ENCODE data around the gene SPRR2G.

- TF ChIP-seq TAF1 (IDR thresholded peaks at IDR 0.05; ENCODE audit: low read depth, low read length) (no peak), POLR2A (IDR thresholded peaks at IDR 0.05; ENCODE audit: control extremely low read depth in 1 of 2, low read depth in 2 of 2, low read length in 2 of 2) (no peak), ZNF274 (IDR thresholded peaks at IDR 0.05; ENCODE audit: borderline replicate concordance, extremely low read depth, low read length) (no peak), EZH2 (IDR thresholded peaks at IDR 0.05; ENCODE audit: low read depth, low read length, severe bottlenecking) (no peak), CTCF (IDR thresholded peaks at IDR 0.05; ENCODE audit: control extremely low read depth in 1 of 3, insufficient read depth in 1 of 3, low read depth in 1 of 3, low read length in 3 of 3) (no peak), POLR2AphosphoS5 (IDR thresholded peaks at IDR 0.05; ENCODE audit: low read depth, low read length) (no peak), MAX (IDR thresholded peaks at IDR 0.05) (no peak), TBP (IDR thresholded peaks at IDR 0.05; ENCODE audit: low read depth, low read length) (no peak), PHF8 (conservative IDR thresholded peaks at IDR 0.05; ENCODE audit: low read depth, low read length) (no peak), ATF2 (IDR thresholded peaks at IDR 0.05; ENCODE audit: low read length) (no peak), KDM5A (IDR thresholded peaks at IDR 0.05; ENCODE audit: low read length) (no peak)
These were observed 4.9 kb upstream of the SPRR2G start for GRCh38 chr1:153155541-153155940.

Data from H1 (cell line).